ENCODE measurements around the gene ATPAF2. TPM values are rescaled to one million over a fixed set of nuclear protein-coding genes. Genes with fewer than 3 reads are reported as not detected.

Gene ATPAF2
- 14.5 and 30.1 TPM in 2 replicates for total RNA-seq

DNA sequence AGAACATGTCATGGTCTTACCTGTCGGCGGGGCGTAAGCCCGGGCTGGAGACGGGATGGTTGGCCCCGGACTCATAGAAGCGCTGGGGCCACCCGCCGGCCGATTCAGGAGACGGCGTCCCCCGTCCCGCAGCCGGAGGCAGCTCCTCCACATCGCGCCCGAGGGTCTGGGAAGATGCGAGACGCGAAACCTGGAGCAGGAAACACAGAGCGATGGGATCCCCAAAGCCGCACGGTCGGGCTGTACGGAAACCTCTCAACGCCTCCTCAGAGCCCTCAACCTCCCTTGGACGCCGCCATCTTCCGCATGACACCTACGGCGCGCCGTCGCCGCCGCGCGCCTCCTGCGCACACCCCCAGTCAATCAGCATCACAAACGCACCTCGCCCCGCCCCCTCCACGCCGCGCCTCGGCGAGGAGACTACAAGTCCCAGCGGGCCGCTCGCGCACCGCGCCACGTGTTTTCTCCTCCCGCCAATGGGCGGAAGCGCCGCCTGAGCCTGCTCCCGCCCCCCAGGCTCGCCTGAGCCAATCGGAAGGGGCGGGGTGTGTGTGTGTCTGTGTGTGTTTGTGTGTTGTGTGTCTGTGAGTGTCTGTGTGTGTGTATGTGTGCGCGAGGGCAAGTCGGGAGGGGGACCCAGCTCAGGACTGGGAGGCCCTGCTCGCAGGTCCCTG is at the start of gene ATPAF2, which contains the start of gene GID4:
ATPAF2 (minus strand) TSS at position 308 of the 674 bp plus-strand sequence; CDS start at position 153, 155 bp downstream.
GID4 (plus strand) TSS at position 548 of the 674 bp plus-strand sequence; CDS start at position 605, 57 bp downstream.

GRCh38 chr17:18087610-18088491 is 48.9 kb upstream of the ATPAF2 start, which contains the start of gene DRG2:
Gene DRG2, plus strand, starts transcription at chr17:18087948. Its CDS starts 76 bp downstream, at chr17:18088024.

DNA sequence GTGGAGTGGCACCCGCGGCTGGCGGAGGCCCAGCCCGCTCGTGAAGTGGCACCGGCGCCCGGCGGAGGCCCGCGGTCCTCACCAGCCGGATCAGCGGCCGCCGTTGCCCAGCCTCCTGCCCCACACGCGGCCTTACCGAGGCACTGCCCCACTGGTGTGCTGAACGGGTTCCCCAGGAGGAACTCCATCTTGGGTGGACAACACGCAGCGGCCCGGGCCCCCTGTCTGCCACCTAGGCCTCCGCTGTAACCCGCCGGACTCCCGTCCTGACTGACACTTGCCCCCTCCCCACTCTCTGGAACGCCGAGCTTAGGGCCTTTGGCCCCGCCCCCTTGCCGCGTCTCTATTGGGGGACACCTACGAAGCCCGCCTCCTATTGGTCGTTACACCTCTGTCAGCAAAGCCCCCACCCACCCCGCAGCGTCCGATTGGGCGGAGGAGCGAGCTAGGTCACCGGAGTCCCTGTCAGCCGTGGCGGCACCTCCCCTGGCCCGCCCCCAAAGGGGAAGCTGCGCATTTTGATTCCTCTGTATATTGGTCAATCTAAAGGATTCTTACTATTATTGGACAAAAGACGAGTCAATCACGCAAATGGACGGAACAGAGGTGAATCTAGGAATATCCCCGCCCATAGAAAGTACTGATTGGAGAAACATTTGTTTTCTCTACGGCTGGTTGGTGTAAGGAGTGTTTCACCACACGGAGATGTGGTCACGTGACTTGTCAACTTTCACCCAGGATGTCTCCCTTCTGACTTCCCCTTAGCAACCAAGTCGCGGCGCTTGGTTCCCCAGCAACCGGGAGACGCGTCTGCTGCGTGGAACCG is 66.6 kb downstream of the ATPAF2 start, which contains the start of the genes DRC3 and TOM1L2:
DRC3 (plus strand) TSS at position 737 of the 826 bp plus-strand sequence. CDS start 4,737 bp downstream, outside the sequence.
TOM1L2 (minus strand) TSS at position 275 of the 826 bp plus-strand sequence; CDS start at position 188, 87 bp downstream.

Other genes with a start within 250 kb of the ATPAF2 start
- 88.6 and 92.1 TPM in 2 replicates for gene SREBF1, start 202.2 kb downstream of the ATPAF2 start, total RNA-seq
- 27.9 and 42.4 TPM in 2 replicates for gene TOM1L2, start 66.8 kb downstream of the ATPAF2 start, total RNA-seq
- gene DRC3, start 66.3 kb downstream of the ATPAF2 start, total RNA-seq = 0.84 and 1.6 TPM in 2 replicates
- 7.3 and 8.3 TPM in 2 replicates for gene GID4, start 240 bp upstream of the ATPAF2 start, total RNA-seq
- gene DRG2, start 48.8 kb upstream of the ATPAF2 start, total RNA-seq = 45.2 and 54.2 TPM in 2 replicates
- gene MYO15A, start 69.6 kb upstream of the ATPAF2 start, total RNA-seq = 0.20 TPM in 1 of 2 replicates, not detected in the other
- 81.7 and 92.5 TPM in 2 replicates for gene ALKBH5, start 144.7 kb upstream of the ATPAF2 start, total RNA-seq
- gene LLGL1, start 186.5 kb upstream of the ATPAF2 start, total RNA-seq = 41.4 and 48.0 TPM in 2 replicates
- 543 and 601 TPM in 2 replicates for gene FLII, start 219.6 kb upstream of the ATPAF2 start, total RNA-seq
- gene MIEF2, start 221.5 kb upstream of the ATPAF2 start, total RNA-seq = 5.9 and 11.7 TPM in 2 replicates

Data from mammary microvascular endothelial cell (primary cell).